ENCODE data around the gene CXCL11.
"Not testable (repeated sequence)": the region's sequence is repeated elsewhere in the genome, so short reads cannot be mapped to it uniquely, and the experiment has no call there.

Gene CXCL11

GRCh38 chr4:76042241-76042998, 6.5 kb upstream of the CXCL11 start:
- DNase-seq (ENCODE audit: low read depth in 2 of 2): not testable (repeated sequence)

GRCh38 chr4:76036855-76037254, 985 bp upstream of the CXCL11 start:
- DNase-seq (ENCODE audit: low read depth in 2 of 2): no peak

GRCh38 chr4:76035141-76035540, 729 bp downstream of the CXCL11 start:
- no peak for DNase-seq (ENCODE audit: low read depth in 2 of 2)

- DNase-seq (ENCODE audit: low read depth in 2 of 2): no peak
Observed at GRCh38 chr4:76029300-76029699, 6.6 kb downstream of the CXCL11 start.

- DNase-seq (ENCODE audit: low read depth in 2 of 2): no peak
Observed at GRCh38 chr4:76028350-76028765, 7.5 kb downstream of the CXCL11 start.

- DNase-seq (ENCODE audit: low read depth in 2 of 2): no peak
Observed at GRCh38 chr4:76024065-76024464, 11.8 kb downstream of the CXCL11 start.

GRCh38 chr4:76023389-76023788, 12.5 kb downstream of the CXCL11 start, which contains the start of gene CXCL10:
Gene CXCL10 (minus strand): TSS chr4:76023497. CDS start chr4:76023431, 66 bp downstream.
- no peak for DNase-seq (ENCODE audit: low read depth in 2 of 2)

GRCh38 chr4:76022677-76023076, 13.2 kb downstream of the CXCL11 start:
- no peak for DNase-seq (ENCODE audit: low read depth in 2 of 2)

- no peak for DNase-seq (ENCODE audit: low read depth in 2 of 2)
Observed at GRCh38 chr4:76022031-76022430, 13.8 kb downstream of the CXCL11 start.

- no peak for DNase-seq (ENCODE audit: low read depth in 2 of 2)
Observed at GRCh38 chr4:76017056-76017686, 18.7 kb downstream of the CXCL11 start.

GRCh38 chr4:76016393-76016792, 19.5 kb downstream of the CXCL11 start:
- DNase-seq (ENCODE audit: low read depth in 2 of 2): no peak

GRCh38 chr4:76013540-76013939, 22.3 kb downstream of the CXCL11 start:
- DNase-seq (ENCODE audit: low read depth in 2 of 2): no peak

GRCh38 chr4:76012388-76012801, 23.5 kb downstream of the CXCL11 start:
- no peak for DNase-seq (ENCODE audit: low read depth in 2 of 2)

GRCh38 chr4:76011700-76012387, 24.0 kb downstream of the CXCL11 start:
- no peak for DNase-seq (ENCODE audit: low read depth in 2 of 2)

- DNase-seq (ENCODE audit: low read depth in 2 of 2): no peak
Observed at GRCh38 chr4:76011018-76011670, 24.7 kb downstream of the CXCL11 start.

- DNase-seq (ENCODE audit: low read depth in 2 of 2): no peak
Observed at GRCh38 chr4:76010576-76010975, 25.3 kb downstream of the CXCL11 start.

GRCh38 chr4:76009311-76009710, 26.6 kb downstream of the CXCL11 start:
- no peak for DNase-seq (ENCODE audit: low read depth in 2 of 2)

GRCh38 chr4:76007089-76007862, 28.6 kb downstream of the CXCL11 start, which contains the start of gene CXCL9:
Gene CXCL9 (minus strand): TSS chr4:76007509. CDS start chr4:76007449, 60 bp downstream.
- no peak for DNase-seq (ENCODE audit: low read depth in 2 of 2)

GRCh38 chr4:76003620-76004019, 32.2 kb downstream of the CXCL11 start:
- DNase-seq (ENCODE audit: low read depth in 2 of 2): no peak

GRCh38 chr4:76003035-76003434, 32.8 kb downstream of the CXCL11 start:
- no peak for DNase-seq (ENCODE audit: low read depth in 2 of 2)

GRCh38 chr4:76002176-76002575, 33.7 kb downstream of the CXCL11 start:
- DNase-seq (ENCODE audit: low read depth in 2 of 2): no peak

All from activated CD4-positive, alpha-beta T cell treated with anti-CD3 and anti-CD28 coated beads for 24 hours (primary cell).